ENCODE results near the gene TMEM138. TPM values are rescaled to one million over a fixed set of nuclear protein-coding genes. Genes with fewer than 3 reads are reported as not detected.

The TMEM138 gene
- total and polyA plus RNA-seq, 9 donors: 21.5 to 115 (median 53.4) TPM

Other genes starting within 250 kb of the TMEM138 start
- 10 to 100 TPM; 11.3 to 25.8 (median 20.7) TPM for gene VPS37C, start 200.9 kb upstream of the TMEM138 start, total RNA-seq
- gene VPS37C, start 200.9 kb upstream of the TMEM138 start, polyA plus RNA-seq: 10 to 100 TPM in 1 of 2 donors, 1 to 10 TPM in 1; 7.8 to 14.0 TPM
- 1 to 10 TPM in 3 of 7 donors, under 1 TPM in 2, not detected in 2; 0.38 to 4.3 (median 1.0) TPM for gene PGA3, start 158.9 kb upstream of the TMEM138 start, total RNA-seq
- gene PGA3, start 158.9 kb upstream of the TMEM138 start, polyA plus RNA-seq: 1 to 10 TPM in 1 of 2 donors, under 1 TPM in 1; 0.43 to 1.5 TPM
- 1 to 10 TPM in 3 of 7 donors, under 1 TPM in 1, not detected in 3; 0.45 to 9.3 (median 1.4) TPM for gene PGA4, start 140.0 kb upstream of the TMEM138 start, total RNA-seq
- gene PGA4, start 140.0 kb upstream of the TMEM138 start, polyA plus RNA-seq: 1 to 10 TPM in 1 of 2 donors, under 1 TPM in 1; 0.87 to 1.7 TPM
- 1 to 10 TPM in 1 of 7 donors, under 1 TPM in 2, not detected in 4; 0.69 to 1.7 (median 0.94) TPM for gene PGA5, start 121.2 kb upstream of the TMEM138 start, total RNA-seq
- gene PGA5, start 121.2 kb upstream of the TMEM138 start, polyA plus RNA-seq: 1 to 10 TPM in 1 of 2 donors, under 1 TPM in 1; 0.27 to 1.1 TPM
- gene VWCE, start 67.1 kb upstream of the TMEM138 start, total RNA-seq: 10 to 100 TPM in 6 of 7 donors, 1 to 10 TPM in 1; 9.4 to 39.9 (median 17.2) TPM
- 1 to 10 TPM; 1.9 to 6.9 TPM for gene VWCE, start 67.1 kb upstream of the TMEM138 start, polyA plus RNA-seq
- 100 to 1,000 TPM; 117 to 264 (median 217) TPM for gene DDB1, start 29.3 kb upstream of the TMEM138 start, total RNA-seq
- 100 to 1,000 TPM; 137 to 270 TPM for gene DDB1, start 29.3 kb upstream of the TMEM138 start, polyA plus RNA-seq
- gene TKFC, start 29.1 kb upstream of the TMEM138 start, total RNA-seq: 10 to 100 TPM; 19.0 to 41.4 (median 36.3) TPM
- gene TKFC, start 29.1 kb upstream of the TMEM138 start, polyA plus RNA-seq: 10 to 100 TPM; 22.6 to 27.0 TPM
- gene CYB561A3, start 492 bp upstream of the TMEM138 start, total RNA-seq: 10 to 100 TPM; 24.1 to 58.3 (median 44.1) TPM
- 10 to 100 TPM; 33.4 to 45.7 TPM for gene CYB561A3, start 492 bp upstream of the TMEM138 start, polyA plus RNA-seq
- 10 to 100 TPM; 20.2 to 32.6 (median 24.2) TPM for gene TMEM216, start 30.2 kb downstream of the TMEM138 start, total RNA-seq
- 10 to 100 TPM; 29.1 to 34.6 TPM for gene TMEM216, start 30.2 kb downstream of the TMEM138 start, polyA plus RNA-seq
- gene CPSF7, start 67.6 kb downstream of the TMEM138 start, total RNA-seq: 100 to 1,000 TPM in 1 of 7 donors, 10 to 100 TPM in 6; 33.3 to 103 (median 83.4) TPM
- 100 to 1,000 TPM in 1 of 2 donors, 10 to 100 TPM in 1; 51.8 to 109 TPM for gene CPSF7, start 67.6 kb downstream of the TMEM138 start, polyA plus RNA-seq
- gene SDHAF2, start 67.8 kb downstream of the TMEM138 start, total RNA-seq: 10 to 100 TPM; 31.9 to 91.1 (median 37.5) TPM
- 10 to 100 TPM; 40.8 to 43.5 TPM for gene SDHAF2, start 67.8 kb downstream of the TMEM138 start, polyA plus RNA-seq
- 10 to 100 TPM in 1 of 7 donors, 1 to 10 TPM in 3, under 1 TPM in 3; 0.45 to 23.0 (median 1.4) TPM for gene LRRC10B, start 146.4 kb downstream of the TMEM138 start, total RNA-seq
- 1 to 10 TPM in 1 of 2 donors, under 1 TPM in 1; 0.48 to 1.7 TPM for gene LRRC10B, start 146.4 kb downstream of the TMEM138 start, polyA plus RNA-seq
- gene SYT7, start 218.7 kb downstream of the TMEM138 start, total RNA-seq: 1 to 10 TPM in 5 of 7 donors, under 1 TPM in 2; 0.24 to 4.6 (median 1.5) TPM
- 1 to 10 TPM; 1.7 to 4.9 TPM for gene SYT7, start 218.7 kb downstream of the TMEM138 start, polyA plus RNA-seq